Fibroblast of pulmonary artery (primary cell): ENCODE results near the gene NUAK1.

ENCODE experiments used
- DNase-seq: peaks from one replicate; pipeline ENCODE4 v3.0.0-alpha.2; 2010; ENCODE audit warnings: low read depth
- H3K4me3 ChIP-seq: replicated peaks from 2 replicates; pipeline ENCODE4 v1.5.1; 2011; ENCODE audit warnings: low read depth, mild to moderate bottlenecking, control low read depth, low read length, moderate library complexity
- CTCF ChIP-seq: IDR thresholded peaks from 2 replicates; pipeline ENCODE4 v1.5.1; 2011; ENCODE audit warnings: mild to moderate bottlenecking, control low read depth, low read length, inconsistent platforms; ENCODE audit errors: missing control alignments

The NUAK1 gene

GRCh38 chr12:106090591-106091445, 47.9 kb downstream of the NUAK1 start:
- peak; percentile 69 for DNase-seq
- TF ChIP-seq CTCF, result no peak

GRCh38 chr12:106089935-106090334, 48.8 kb downstream of the NUAK1 start:
- DNase-seq, result no peak
- TF ChIP-seq CTCF, result no peak
- no peak overlapping the region for H3K4me3 ChIP-seq

More at GRCh38 chr12:106090591-106091445, 47.9 kb downstream of the NUAK1 start:
- H3K4me3 ChIP-seq, result no peak overlapping the region

- no peak for TF ChIP-seq CTCF
- no peak for DNase-seq
- no peak overlapping the region for H3K4me3 ChIP-seq
Observed at GRCh38 chr12:106088811-106089485, 49.8 kb downstream of the NUAK1 start.

GRCh38 chr12:106088246-106088808, 50.4 kb downstream of the NUAK1 start:
- no peak overlapping the region for H3K4me3 ChIP-seq
- no peak for DNase-seq
- TF ChIP-seq CTCF, result no peak

- DNase-seq, result no peak
- no peak for TF ChIP-seq CTCF
Observed at GRCh38 chr12:106086696-106087095, 52.1 kb downstream of the NUAK1 start.

GRCh38 chr12:106085213-106085612, 53.5 kb downstream of the NUAK1 start:
- DNase-seq, result no peak
- H3K4me3 ChIP-seq, result no peak overlapping the region
- TF ChIP-seq CTCF, result no peak

More at GRCh38 chr12:106086696-106087095, 52.1 kb downstream of the NUAK1 start:
- H3K4me3 ChIP-seq, result no peak overlapping the region
